Measurements from ENCODE around the gene BTNL9.

- TF ChIP-seq CTCF (IDR thresholded peaks at IDR 0.05) (no peak), POLR2A (IDR thresholded peaks at IDR 0.05) (no peak)
Measured at GRCh38 chr5:181069767-181070491, 29.9 kb downstream of the BTNL9 start.
